ENCODE results near the gene TPRN. TPM values are rescaled to one million over a fixed set of nuclear protein-coding genes. Genes with fewer than 3 reads are reported as not detected.

Gene TPRN
- total RNA-seq, 1 experiment from 2014 or later, result 43.1 TPM

DNA sequence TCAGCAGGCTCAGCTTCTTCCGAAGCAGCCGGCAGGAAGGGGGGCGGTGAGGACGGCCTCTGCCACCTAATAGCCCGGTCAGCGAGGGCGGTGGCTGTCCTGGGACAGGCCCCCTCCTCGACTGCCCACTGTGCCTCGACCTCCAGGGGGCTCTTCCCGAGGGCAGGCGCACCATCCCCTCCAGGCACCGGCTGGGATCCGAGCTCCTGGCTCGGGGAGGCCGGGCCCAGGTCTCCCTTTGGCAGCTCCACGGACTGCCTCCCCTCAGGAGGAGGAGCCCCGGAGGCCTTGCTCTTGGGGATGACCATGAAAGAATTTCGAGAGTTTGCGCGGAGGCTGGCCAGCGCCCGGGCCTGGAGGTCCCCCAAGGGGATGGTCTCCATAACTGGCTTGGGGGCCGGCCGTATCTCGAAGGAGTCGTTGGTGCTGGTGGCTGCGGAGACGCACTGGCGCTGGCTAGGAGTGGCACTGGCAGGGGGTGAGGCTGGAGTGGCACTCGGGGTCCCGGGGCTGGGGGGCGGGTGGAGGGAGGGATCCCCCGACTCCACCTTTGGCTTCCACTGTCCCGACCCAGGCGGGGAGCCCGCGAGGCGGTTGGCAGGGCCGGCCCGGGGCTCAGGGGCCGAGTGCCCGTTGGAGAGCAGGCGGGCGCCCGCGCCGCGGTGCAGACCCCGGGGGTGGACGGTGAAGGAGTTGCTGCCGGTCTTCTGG lies 975 bp downstream of the TPRN start:
- CTCF ChIA-PET, result interaction anchor here (0.7 to 2.5 kb wide), 10 partner anchors 9 to 153 kb away, joined by 3 to 14 read pairs (median 4); partner anchors contain the start of genes LRRC26, NPDC1, RNF224 and SSNA1
- ATAC-seq (no peak), DNase-seq (ENCODE audit: low spot score) (peak; percentile 45)
- Mint-ChIP-seq H3K36me3 (no peaks in the 10 kb centered on the region), H3K4me1 (peaks cover 36% of the 10 kb centered on the region), H3K4me3 (peak overlapping the region; percentile 84), H3K9me3 (no peaks in the 10 kb centered on the region), H3K27me3 (ENCODE audit: low read depth) (no peaks in the 10 kb centered on the region), H3K27ac (0 out of 2 replicates have a peak overlapping the region, but pooled peaks have one; percentile 49)
- POLR2A ChIA-PET, result interaction anchor here (1.2 kb wide), 1 partner anchor 23 kb away, joined by 4 read pairs; the partner anchor contains the start of gene RNF208
- peak; percentile 42; the same call in 1 of the 2 replicates for TF ChIP-seq ZNF263 (CRISPR knock-in tag; IDR thresholded peaks at IDR 0.05; ENCODE audit: low read depth)
- no peak for TF ChIP-seq GTF2I (CRISPR knock-in tag; conservative IDR thresholded peaks at IDR 0.05)
- no peak for TF ChIP-seq ZBTB21 (CRISPR knock-in tag; IDR thresholded peaks at IDR 0.05; ENCODE audit: borderline replicate concordance)

DNA sequence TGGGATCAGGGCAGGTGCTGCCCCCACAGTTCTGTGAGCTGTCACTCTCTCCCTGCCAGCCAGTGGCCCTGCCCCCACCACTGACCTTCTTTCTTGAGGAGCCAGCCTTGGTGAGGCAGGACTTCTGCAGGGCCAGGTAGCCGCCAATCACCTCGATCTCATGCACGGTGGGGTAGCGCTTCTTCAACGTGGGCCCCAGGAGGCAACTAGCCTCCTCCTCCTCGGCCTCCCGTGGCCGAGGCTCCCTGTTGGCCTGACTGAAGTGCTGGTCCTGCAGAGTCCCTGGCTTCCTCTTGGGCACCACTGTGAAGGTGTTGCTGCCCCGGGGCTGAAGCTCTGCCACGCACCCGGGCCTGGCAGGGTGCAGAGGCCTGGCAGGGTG lies 1.6 kb downstream of the TPRN start:
- H3K27me3 Mint-ChIP-seq (ENCODE audit: low read depth), result no peaks in the 10 kb centered on the region
- no peaks in the 10 kb centered on the region for H3K36me3 Mint-ChIP-seq
- H3K4me1 Mint-ChIP-seq, result peaks cover 29% of the 10 kb centered on the region
- H3K4me3 Mint-ChIP-seq, result peak overlapping the region; percentile 84
- H3K9me3 Mint-ChIP-seq, result no peaks in the 10 kb centered on the region
- POLR2A ChIA-PET, result interaction anchor here (1.2 kb wide), 1 partner anchor 24 kb away, joined by 4 read pairs; the partner anchor contains the start of gene RNF208
- H3K27ac Mint-ChIP-seq, result no peak overlapping the region
- no peak for DNase-seq (ENCODE audit: low spot score)
- ATAC-seq, result no peak
- TF ChIP-seq FOXJ3 (CRISPR knock-in tag; IDR thresholded peaks at IDR 0.05; ENCODE audit: borderline replicate concordance), result no peak
- TF ChIP-seq ZNF263 (CRISPR knock-in tag; IDR thresholded peaks at IDR 0.05; ENCODE audit: low read depth), result no peak
- TF ChIP-seq ZBTB21 (CRISPR knock-in tag; IDR thresholded peaks at IDR 0.05; ENCODE audit: borderline replicate concordance), result no peak
- TF ChIP-seq SP1 (CRISPR knock-in tag; conservative IDR thresholded peaks at IDR 0.05), result no peak
- no peak for TF ChIP-seq NFE2L1 (CRISPR knock-in tag; IDR thresholded peaks at IDR 0.05)
- no peak for TF ChIP-seq ZNF317 (CRISPR knock-in tag; IDR thresholded peaks at IDR 0.05; ENCODE audit: borderline replicate concordance, low read depth)
- no peak for TF ChIP-seq ESRRA (CRISPR knock-in tag; IDR thresholded peaks at IDR 0.05; ENCODE audit: borderline replicate concordance)
- CTCF ChIA-PET, result interaction anchor here (0.7 to 2.5 kb wide), 9 partner anchors 10 to 152 kb away, joined by 3 to 14 read pairs (median 5); partner anchors contain the start of genes LRRC26, NPDC1, RNF224 and SSNA1

DNA sequence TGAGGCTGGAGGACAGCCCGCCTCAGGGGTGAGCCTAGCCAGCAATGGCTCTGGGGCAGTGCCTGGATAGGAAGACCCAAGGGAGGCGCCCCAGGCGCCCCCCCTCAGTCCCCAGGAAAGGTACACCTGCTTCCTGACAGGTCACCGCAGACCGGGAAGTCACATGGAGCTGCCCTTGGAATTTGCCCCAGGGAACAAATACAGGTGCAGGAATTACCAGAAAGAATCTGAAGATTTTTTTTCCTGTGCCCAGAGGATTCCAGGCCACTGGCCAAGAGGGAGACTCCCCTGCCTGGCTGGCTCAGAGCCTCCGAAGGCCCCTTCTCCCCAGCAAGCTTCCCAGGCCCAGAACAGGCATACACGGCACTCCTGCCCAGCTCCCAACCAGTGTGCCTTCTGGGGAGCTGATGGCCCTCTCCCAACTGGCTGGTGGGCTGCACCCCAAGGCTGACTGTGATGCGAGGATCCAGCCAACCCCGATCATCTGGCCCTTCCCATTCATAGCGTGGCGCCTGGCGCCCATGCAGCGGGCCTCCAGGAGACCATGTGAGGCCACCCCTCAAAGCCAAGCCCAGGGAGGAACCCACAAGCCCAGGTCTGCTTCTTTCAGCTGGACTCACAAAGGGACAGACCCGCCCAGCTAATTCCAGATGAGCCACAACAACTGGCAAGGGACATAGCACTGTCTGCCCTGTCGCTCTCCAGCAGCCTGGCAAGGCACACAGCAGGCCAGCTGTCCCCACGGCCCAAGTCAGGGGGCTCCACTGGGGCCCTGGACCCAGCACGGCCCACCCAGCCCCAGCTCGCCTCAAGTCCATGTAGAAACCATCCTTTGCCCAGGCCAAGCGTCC lies 2.3 kb downstream of the TPRN start:
- H3K36me3 Mint-ChIP-seq, result no peaks in the 10 kb centered on the region
- no peaks in the 10 kb centered on the region for H3K9me3 Mint-ChIP-seq
- ATAC-seq (no peak), DNase-seq (ENCODE audit: low spot score) (no peak)
- POLR2A ChIA-PET, result interaction anchor here (0.6 kb wide), 1 partner anchor 120 kb away, joined by 4 read pairs; no protein-coding TSS in a partner anchor
- H3K4me1 Mint-ChIP-seq, result peaks cover 27% of the 10 kb centered on the region
- CTCF ChIA-PET, result interaction anchor here (1.3 to 2.5 kb wide), 5 partner anchors 9 to 38 kb away, joined by 3 to 14 read pairs (median 10); partner anchors contain the start of genes LRRC26, RNF224 and SSNA1
- H3K27me3 Mint-ChIP-seq (ENCODE audit: low read depth), result no peaks in the 10 kb centered on the region
- peak overlapping the region; percentile 84 for H3K4me3 Mint-ChIP-seq
- H3K27ac Mint-ChIP-seq, result no peak overlapping the region
- TF ChIP-seq, protein P1, sequence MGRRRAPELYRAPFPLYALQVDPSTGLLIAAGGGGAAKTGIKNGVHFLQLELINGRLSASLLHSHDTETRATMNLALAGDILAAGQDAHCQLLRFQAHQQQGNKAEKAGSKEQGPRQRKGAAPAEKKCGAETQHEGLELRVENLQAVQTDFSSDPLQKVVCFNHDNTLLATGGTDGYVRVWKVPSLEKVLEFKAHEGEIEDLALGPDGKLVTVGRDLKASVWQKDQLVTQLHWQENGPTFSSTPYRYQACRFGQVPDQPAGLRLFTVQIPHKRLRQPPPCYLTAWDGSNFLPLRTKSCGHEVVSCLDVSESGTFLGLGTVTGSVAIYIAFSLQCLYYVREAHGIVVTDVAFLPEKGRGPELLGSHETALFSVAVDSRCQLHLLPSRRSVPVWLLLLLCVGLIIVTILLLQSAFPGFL (CRISPR knock-in tag; IDR thresholded peaks at IDR 0.05; ENCODE audit: borderline replicate concordance), result no peak
- TF ChIP-seq ZBTB21 (CRISPR knock-in tag; IDR thresholded peaks at IDR 0.05; ENCODE audit: borderline replicate concordance) (no peak), NR1H2 (CRISPR knock-in tag; IDR thresholded peaks at IDR 0.05) (no peak), ZNF281 (CRISPR knock-in tag; IDR thresholded peaks at IDR 0.05) (no peak), STAT6 (CRISPR knock-in tag; conservative IDR thresholded peaks at IDR 0.05; ENCODE audit: low read depth) (no peak)
- TF ChIP-seq, protein P2, sequence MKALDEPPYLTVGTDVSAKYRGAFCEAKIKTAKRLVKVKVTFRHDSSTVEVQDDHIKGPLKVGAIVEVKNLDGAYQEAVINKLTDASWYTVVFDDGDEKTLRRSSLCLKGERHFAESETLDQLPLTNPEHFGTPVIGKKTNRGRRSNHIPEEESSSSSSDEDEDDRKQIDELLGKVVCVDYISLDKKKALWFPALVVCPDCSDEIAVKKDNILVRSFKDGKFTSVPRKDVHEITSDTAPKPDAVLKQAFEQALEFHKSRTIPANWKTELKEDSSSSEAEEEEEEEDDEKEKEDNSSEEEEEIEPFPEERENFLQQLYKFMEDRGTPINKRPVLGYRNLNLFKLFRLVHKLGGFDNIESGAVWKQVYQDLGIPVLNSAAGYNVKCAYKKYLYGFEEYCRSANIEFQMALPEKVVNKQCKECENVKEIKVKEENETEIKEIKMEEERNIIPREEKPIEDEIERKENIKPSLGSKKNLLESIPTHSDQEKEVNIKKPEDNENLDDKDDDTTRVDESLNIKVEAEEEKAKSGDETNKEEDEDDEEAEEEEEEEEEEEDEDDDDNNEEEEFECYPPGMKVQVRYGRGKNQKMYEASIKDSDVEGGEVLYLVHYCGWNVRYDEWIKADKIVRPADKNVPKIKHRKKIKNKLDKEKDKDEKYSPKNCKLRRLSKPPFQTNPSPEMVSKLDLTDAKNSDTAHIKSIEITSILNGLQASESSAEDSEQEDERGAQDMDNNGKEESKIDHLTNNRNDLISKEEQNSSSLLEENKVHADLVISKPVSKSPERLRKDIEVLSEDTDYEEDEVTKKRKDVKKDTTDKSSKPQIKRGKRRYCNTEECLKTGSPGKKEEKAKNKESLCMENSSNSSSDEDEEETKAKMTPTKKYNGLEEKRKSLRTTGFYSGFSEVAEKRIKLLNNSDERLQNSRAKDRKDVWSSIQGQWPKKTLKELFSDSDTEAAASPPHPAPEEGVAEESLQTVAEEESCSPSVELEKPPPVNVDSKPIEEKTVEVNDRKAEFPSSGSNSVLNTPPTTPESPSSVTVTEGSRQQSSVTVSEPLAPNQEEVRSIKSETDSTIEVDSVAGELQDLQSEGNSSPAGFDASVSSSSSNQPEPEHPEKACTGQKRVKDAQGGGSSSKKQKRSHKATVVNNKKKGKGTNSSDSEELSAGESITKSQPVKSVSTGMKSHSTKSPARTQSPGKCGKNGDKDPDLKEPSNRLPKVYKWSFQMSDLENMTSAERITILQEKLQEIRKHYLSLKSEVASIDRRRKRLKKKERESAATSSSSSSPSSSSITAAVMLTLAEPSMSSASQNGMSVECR (CRISPR knock-in tag; IDR thresholded peaks at IDR 0.05; ENCODE audit: borderline replicate concordance), result no peak
- TF ChIP-seq, protein P3, sequence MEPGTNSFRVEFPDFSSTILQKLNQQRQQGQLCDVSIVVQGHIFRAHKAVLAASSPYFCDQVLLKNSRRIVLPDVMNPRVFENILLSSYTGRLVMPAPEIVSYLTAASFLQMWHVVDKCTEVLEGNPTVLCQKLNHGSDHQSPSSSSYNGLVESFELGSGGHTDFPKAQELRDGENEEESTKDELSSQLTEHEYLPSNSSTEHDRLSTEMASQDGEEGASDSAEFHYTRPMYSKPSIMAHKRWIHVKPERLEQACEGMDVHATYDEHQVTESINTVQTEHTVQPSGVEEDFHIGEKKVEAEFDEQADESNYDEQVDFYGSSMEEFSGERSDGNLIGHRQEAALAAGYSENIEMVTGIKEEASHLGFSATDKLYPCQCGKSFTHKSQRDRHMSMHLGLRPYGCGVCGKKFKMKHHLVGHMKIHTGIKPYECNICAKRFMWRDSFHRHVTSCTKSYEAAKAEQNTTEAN (CRISPR knock-in tag; IDR thresholded peaks at IDR 0.05), result no peak

All from WTC11 (cell line).